ENCODE measurements around the gene SLC25A44.

The SLC25A44 gene

GRCh38 chr1:156191292-156191964, 2.5 kb upstream of the SLC25A44 start:
- FAIRE-seq (no peak), DNase-seq (ENCODE audit: insufficient read length) (no peak)
- no peak for TF ChIP-seq POLR2A (IDR thresholded peaks at IDR 0.05; ENCODE audit: low read depth, low read length)
- TF ChIP-seq POLR2AphosphoS5 (IDR thresholded peaks at IDR 0.05; ENCODE audit: low read depth, low read length) = no peak
- no peak for TF ChIP-seq TAF1 (IDR thresholded peaks at IDR 0.05; ENCODE audit: borderline replicate concordance, low read depth, low read length)

- FAIRE-seq (no peak), DNase-seq (ENCODE audit: insufficient read length) (no peak)
- TF ChIP-seq POLR2A (IDR thresholded peaks at IDR 0.05; ENCODE audit: low read depth, low read length) (no peak), TAF1 (IDR thresholded peaks at IDR 0.05; ENCODE audit: borderline replicate concordance, low read depth, low read length) (no peak), POLR2AphosphoS5 (IDR thresholded peaks at IDR 0.05; ENCODE audit: low read depth, low read length) (no peak)
Measured at GRCh38 chr1:156193208-156193487, 756 bp upstream of the SLC25A44 start.

GRCh38 chr1:156194300-156194652, 372 bp downstream of the SLC25A44 start:
- DNase-seq (ENCODE audit: insufficient read length) (no peak), FAIRE-seq (no peak)
- TF ChIP-seq TAF1 (IDR thresholded peaks at IDR 0.05; ENCODE audit: borderline replicate concordance, low read depth, low read length) = no peak
- no peak for TF ChIP-seq POLR2AphosphoS5 (IDR thresholded peaks at IDR 0.05; ENCODE audit: low read depth, low read length)
- TF ChIP-seq POLR2A (IDR thresholded peaks at IDR 0.05; ENCODE audit: low read depth, low read length) = no peak

GRCh38 chr1:156195853-156196252, 1.9 kb downstream of the SLC25A44 start:
- DNase-seq (ENCODE audit: insufficient read length) = no peak
- no peak for FAIRE-seq
- TF ChIP-seq POLR2AphosphoS5 (IDR thresholded peaks at IDR 0.05; ENCODE audit: low read depth, low read length) (no peak), TAF1 (IDR thresholded peaks at IDR 0.05; ENCODE audit: borderline replicate concordance, low read depth, low read length) (no peak), POLR2A (IDR thresholded peaks at IDR 0.05; ENCODE audit: low read depth, low read length) (no peak)

- no peak for FAIRE-seq
- DNase-seq (ENCODE audit: insufficient read length) = no peak
- TF ChIP-seq POLR2AphosphoS5 (IDR thresholded peaks at IDR 0.05; ENCODE audit: low read depth, low read length) (no peak), TAF1 (IDR thresholded peaks at IDR 0.05; ENCODE audit: borderline replicate concordance, low read depth, low read length) (no peak), POLR2A (IDR thresholded peaks at IDR 0.05; ENCODE audit: low read depth, low read length) (no peak)
Measured at GRCh38 chr1:156196445-156196844, 2.5 kb downstream of the SLC25A44 start.

GRCh38 chr1:156198831-156199349, 5.0 kb downstream of the SLC25A44 start:
- FAIRE-seq = peak; percentile 96
- DNase-seq (ENCODE audit: insufficient read length) = no peak
- TF ChIP-seq POLR2AphosphoS5 (IDR thresholded peaks at IDR 0.05; ENCODE audit: low read depth, low read length) (no peak), TAF1 (IDR thresholded peaks at IDR 0.05; ENCODE audit: borderline replicate concordance, low read depth, low read length) (no peak), POLR2A (IDR thresholded peaks at IDR 0.05; ENCODE audit: low read depth, low read length) (no peak)

GRCh38 chr1:156200044-156200443, 6.1 kb downstream of the SLC25A44 start:
- peak; percentile 57 for FAIRE-seq
- TF ChIP-seq POLR2AphosphoS5 (IDR thresholded peaks at IDR 0.05; ENCODE audit: low read depth, low read length) (no peak), POLR2A (IDR thresholded peaks at IDR 0.05; ENCODE audit: low read depth, low read length) (0 out of 2 replicates have a peak, but pooled peaks have one; percentile 17)
- DNase-seq (ENCODE audit: insufficient read length) = no peak

- no peak for FAIRE-seq
- no peak for DNase-seq (ENCODE audit: insufficient read length)
- TF ChIP-seq TAF1 (IDR thresholded peaks at IDR 0.05; ENCODE audit: borderline replicate concordance, low read depth, low read length) (no peak), POLR2A (IDR thresholded peaks at IDR 0.05; ENCODE audit: low read depth, low read length) (no peak), POLR2AphosphoS5 (IDR thresholded peaks at IDR 0.05; ENCODE audit: low read depth, low read length) (no peak)
Measured at GRCh38 chr1:156203331-156203730, 9.4 kb downstream of the SLC25A44 start.

GRCh38 chr1:156204686-156205085, 10.8 kb downstream of the SLC25A44 start:
- FAIRE-seq = no peak
- DNase-seq (ENCODE audit: insufficient read length) = no peak

GRCh38 chr1:156211243-156211642, 17.3 kb downstream of the SLC25A44 start:
- TF ChIP-seq TAF1 (IDR thresholded peaks at IDR 0.05; ENCODE audit: borderline replicate concordance, low read depth, low read length) (no peak), POLR2A (IDR thresholded peaks at IDR 0.05; ENCODE audit: low read depth, low read length) (no peak; the same call in 1 of the 2 replicates), POLR2AphosphoS5 (IDR thresholded peaks at IDR 0.05; ENCODE audit: low read depth, low read length) (no peak)
- DNase-seq (ENCODE audit: insufficient read length) = no peak
- no peak for FAIRE-seq

More at GRCh38 chr1:156204686-156205085, 10.8 kb downstream of the SLC25A44 start:
- no peak for TF ChIP-seq TAF1 (IDR thresholded peaks at IDR 0.05; ENCODE audit: borderline replicate concordance, low read depth, low read length)
- no peak for TF ChIP-seq POLR2A (IDR thresholded peaks at IDR 0.05; ENCODE audit: low read depth, low read length)
- no peak for TF ChIP-seq POLR2AphosphoS5 (IDR thresholded peaks at IDR 0.05; ENCODE audit: low read depth, low read length)

- TF ChIP-seq POLR2A (IDR thresholded peaks at IDR 0.05; ENCODE audit: low read depth, low read length) (no peak), TAF1 (IDR thresholded peaks at IDR 0.05; ENCODE audit: borderline replicate concordance, low read depth, low read length) (no peak), POLR2AphosphoS5 (IDR thresholded peaks at IDR 0.05; ENCODE audit: low read depth, low read length) (no peak)
- DNase-seq (ENCODE audit: insufficient read length) (no peak), FAIRE-seq (no peak)
Measured at GRCh38 chr1:156212130-156212529, 18.2 kb downstream of the SLC25A44 start.

- TF ChIP-seq POLR2AphosphoS5 (IDR thresholded peaks at IDR 0.05; ENCODE audit: low read depth, low read length) (peak; percentile 94), TAF1 (IDR thresholded peaks at IDR 0.05; ENCODE audit: borderline replicate concordance, low read depth, low read length) (no peak; the same call in 1 of the 2 replicates), POLR2A (IDR thresholded peaks at IDR 0.05; ENCODE audit: low read depth, low read length) (peak; percentile 91)
- DNase-seq (ENCODE audit: insufficient read length) (peak; percentile 100), FAIRE-seq (peak; percentile 48)
Measured at GRCh38 chr1:156212833-156213643, 19.1 kb downstream of the SLC25A44 start, which contains the start of gene PMF1. PMF1 (plus strand) TSS chr1:156213007; CDS start chr1:156213016, 9 bp downstream.
